Measurements from ENCODE around the gene AGBL1. TPM values are rescaled to one million over a fixed set of nuclear protein-coding genes. Genes with fewer than 3 reads are reported as not detected.

The AGBL1 gene
- total and polyA plus RNA-seq, 4 donors = 0.08 to 147 (median 4.7) TPM

- 60 to 64% methylated on average over 4 of the region's 4 CpGs for WGBS, 2 donors
- H3K4me1 ChIP-seq (ENCODE audit: control insufficient read depth in 5 of 5, insufficient read depth in 5 of 5, low read length in 5 of 5) = no peaks in the 10 kb centered on the region
- peak in 2 of 3 donors; percentile 1 to 10 for DNase-seq
- H3K9ac ChIP-seq (ENCODE audit: insufficient read depth in 1 of 2, low read length in 2 of 2) = no peak overlapping the region
- no peak overlapping the region for H3K27ac ChIP-seq (ENCODE audit: low read depth in 1 of 2, low read length in 1 of 2)
- peak; percentile 51 for ATAC-seq (ENCODE audit: insufficient read depth, low FRiP score)
- H3K27me3 ChIP-seq (ENCODE audit: control insufficient read depth in 3 of 3, insufficient read depth in 3 of 3, low read length in 2 of 3) = no peaks in the 10 kb centered on the region
- H3K9me3 ChIP-seq (ENCODE audit: control insufficient read depth in 4 of 4, insufficient read depth in 3 of 4, low read length in 3 of 4) = no peaks in the 10 kb centered on the region
- TF ChIP-seq CTCF (IDR thresholded peaks at IDR 0.05; ENCODE audit: control extremely low read depth, extremely low read depth) = no peak
- no peaks in the 10 kb centered on the region for H3K36me3 ChIP-seq (ENCODE audit: control insufficient read depth in 4 of 4, insufficient read depth in 4 of 4, low read length in 4 of 4)
- H3K4me3 ChIP-seq = no peak overlapping the region
Observed at GRCh38 chr15:86540840-86541467, 461.3 kb downstream of the AGBL1 start.

GRCh38 chr15:86541540-86541939 lies 461.9 kb downstream of the AGBL1 start:
- H3K4me3 ChIP-seq = no peak overlapping the region
- H3K27me3 ChIP-seq (ENCODE audit: control insufficient read depth in 3 of 3, insufficient read depth in 3 of 3, low read length in 2 of 3) = no peaks in the 10 kb centered on the region
- no peaks in the 10 kb centered on the region for H3K36me3 ChIP-seq (ENCODE audit: control insufficient read depth in 4 of 4, insufficient read depth in 4 of 4, low read length in 4 of 4)
- H3K27ac ChIP-seq (ENCODE audit: low read depth in 1 of 2, low read length in 1 of 2) = no peak overlapping the region
- no peak overlapping the region for H3K9ac ChIP-seq (ENCODE audit: insufficient read depth in 1 of 2, low read length in 2 of 2)
- H3K4me1 ChIP-seq (ENCODE audit: control insufficient read depth in 5 of 5, insufficient read depth in 5 of 5, low read length in 5 of 5) = no peaks in the 10 kb centered on the region
- H3K9me3 ChIP-seq (ENCODE audit: control insufficient read depth in 4 of 4, insufficient read depth in 3 of 4, low read length in 3 of 4) = no peaks in the 10 kb centered on the region
- TF ChIP-seq CTCF (IDR thresholded peaks at IDR 0.05; ENCODE audit: control extremely low read depth, extremely low read depth) = no peak
- DNase-seq (no peak), ATAC-seq (ENCODE audit: insufficient read depth, low FRiP score) (peak; percentile 28)
- 50 to 67% methylated on average over 1 of the region's 1 CpG for WGBS, 2 donors

GRCh38 chr15:86550075-86550474 lies 470.4 kb downstream of the AGBL1 start:
- H3K36me3 ChIP-seq (ENCODE audit: control insufficient read depth in 4 of 4, insufficient read depth in 4 of 4, low read length in 4 of 4) = no peaks in the 10 kb centered on the region
- no peaks in the 10 kb centered on the region for H3K27me3 ChIP-seq (ENCODE audit: control insufficient read depth in 3 of 3, insufficient read depth in 3 of 3, low read length in 2 of 3)
- DNase-seq (no peak), ATAC-seq (ENCODE audit: insufficient read depth, low FRiP score) (no peak)
- WGBS, 2 donors = 80 to 87% methylated on average over 1 of the region's 1 CpG
- H3K4me3 ChIP-seq = no peak overlapping the region
- no peak overlapping the region for H3K27ac ChIP-seq (ENCODE audit: low read depth in 1 of 2, low read length in 1 of 2)
- no peaks in the 10 kb centered on the region for H3K9me3 ChIP-seq (ENCODE audit: control insufficient read depth in 4 of 4, insufficient read depth in 3 of 4, low read length in 3 of 4)
- no peak for TF ChIP-seq CTCF (IDR thresholded peaks at IDR 0.05; ENCODE audit: control extremely low read depth, extremely low read depth)
- H3K9ac ChIP-seq (ENCODE audit: insufficient read depth in 1 of 2, low read length in 2 of 2) = no peak overlapping the region
- H3K4me1 ChIP-seq (ENCODE audit: control insufficient read depth in 5 of 5, insufficient read depth in 5 of 5, low read length in 5 of 5) = peaks cover 0 to 8% (median 1%) of the 10 kb centered on the region in 5 donors

GRCh38 chr15:86553108-86553507 lies 473.4 kb downstream of the AGBL1 start:
- H3K27ac ChIP-seq (ENCODE audit: low read depth in 1 of 2, low read length in 1 of 2) = no peak overlapping the region
- no peaks in the 10 kb centered on the region for H3K36me3 ChIP-seq (ENCODE audit: control insufficient read depth in 4 of 4, insufficient read depth in 4 of 4, low read length in 4 of 4)
- no peak for TF ChIP-seq CTCF (IDR thresholded peaks at IDR 0.05; ENCODE audit: control extremely low read depth, extremely low read depth)
- no peak overlapping the region for H3K4me3 ChIP-seq
- no peak overlapping the region for H3K9ac ChIP-seq (ENCODE audit: insufficient read depth in 1 of 2, low read length in 2 of 2)
- H3K9me3 ChIP-seq (ENCODE audit: control insufficient read depth in 4 of 4, insufficient read depth in 3 of 4, low read length in 3 of 4) = no peaks in the 10 kb centered on the region
- ATAC-seq (ENCODE audit: insufficient read depth, low FRiP score) (no peak), DNase-seq (peak in 1 of 3 donors; percentile 7)
- H3K27me3 ChIP-seq (ENCODE audit: control insufficient read depth in 3 of 3, insufficient read depth in 3 of 3, low read length in 2 of 3) = no peaks in the 10 kb centered on the region
- peaks cover 0 to 14% (median 1%) of the 10 kb centered on the region in 5 donors for H3K4me1 ChIP-seq (ENCODE audit: control insufficient read depth in 5 of 5, insufficient read depth in 5 of 5, low read length in 5 of 5)
- 77 to 78% methylated on average over 1 of the region's 1 CpG for WGBS, 2 donors
